Measurements from ENCODE around the gene ATP6V0E2. TPM values are rescaled to one million over a fixed set of nuclear protein-coding genes. Genes with fewer than 3 reads are reported as not detected.

Gene ATP6V0E2
- total RNA-seq, 1 experiment from 2014 or later = 26.2 TPM

- Mint-ChIP-seq H3K4me3 (no peak overlapping the region), H3K36me3 (no peaks in the 10 kb centered on the region), H3K27me3 (ENCODE audit: low read depth) (peaks cover 20% of the 10 kb centered on the region), H3K4me1 (peaks cover 16% of the 10 kb centered on the region), H3K9me3 (no peaks in the 10 kb centered on the region), H3K27ac (no peak overlapping the region)
- POLR2A ChIA-PET = no interaction called here
- no peak for ATAC-seq
- no peak for DNase-seq (ENCODE audit: low spot score)
- TF ChIP-seq IRF1 (CRISPR knock-in tag; IDR thresholded peaks at IDR 0.05) = no peak
- no peak for TF ChIP-seq FOXP4 (CRISPR knock-in tag; IDR thresholded peaks at IDR 0.05)
- no peak for TF ChIP-seq E2F1 (CRISPR knock-in tag; IDR thresholded peaks at IDR 0.05)
- no peak for TF ChIP-seq CREM (CRISPR knock-in tag; IDR thresholded peaks at IDR 0.05)
- no peak for TF ChIP-seq CREB1 (CRISPR knock-in tag; IDR thresholded peaks at IDR 0.05)
- CTCF ChIA-PET = interaction anchor here (1.0 to 4.1 kb wide), 2 partner anchors 9 to 178 kb away, joined by 3 to 42 read pairs; no protein-coding TSS in a partner anchor
These were observed 3.5 kb upstream of the ATP6V0E2 start for GRCh38 chr7:149870274-149870673.

- POLR2A ChIA-PET = no interaction called here
- Mint-ChIP-seq H3K27ac (no peak overlapping the region), H3K36me3 (no peaks in the 10 kb centered on the region), H3K4me1 (peaks cover 16% of the 10 kb centered on the region), H3K4me3 (no peak overlapping the region), H3K27me3 (ENCODE audit: low read depth) (peaks cover 26% of the 10 kb centered on the region), H3K9me3 (no peaks in the 10 kb centered on the region)
- no peak for TF ChIP-seq KAT7 (CRISPR knock-in tag; IDR thresholded peaks at IDR 0.05; ENCODE audit: borderline replicate concordance)
- no peak for TF ChIP-seq ZNF232 (CRISPR knock-in tag; IDR thresholded peaks at IDR 0.05)
- DNase-seq (ENCODE audit: low spot score) (no peak), ATAC-seq (no peak)
- CTCF ChIA-PET = interaction anchor here (1.0 to 4.1 kb wide), 2 partner anchors 9 to 177 kb away, joined by 3 to 42 read pairs; no protein-coding TSS in a partner anchor
These were observed 2.9 kb upstream of the ATP6V0E2 start for GRCh38 chr7:149870701-149871483.

GRCh38 chr7:149871576-149871975 is 2.2 kb upstream of the ATP6V0E2 start:
- CTCF ChIA-PET = interaction anchor here (0.9 to 4.1 kb wide), 3 partner anchors 10 to 22 kb away, joined by 5 to 42 read pairs (median 6); no protein-coding TSS in a partner anchor
- H3K36me3 Mint-ChIP-seq = no peaks in the 10 kb centered on the region
- DNase-seq (ENCODE audit: low spot score) (no peak), ATAC-seq (no peak)
- no peaks in the 10 kb centered on the region for H3K9me3 Mint-ChIP-seq
- H3K27me3 Mint-ChIP-seq (ENCODE audit: low read depth) = peaks cover 26% of the 10 kb centered on the region
- no peak overlapping the region for H3K4me3 Mint-ChIP-seq
- peaks cover 16% of the 10 kb centered on the region for H3K4me1 Mint-ChIP-seq
- POLR2A ChIA-PET = no interaction called here
- no peak overlapping the region for H3K27ac Mint-ChIP-seq
- TF ChIP-seq ZNF317 (CRISPR knock-in tag; IDR thresholded peaks at IDR 0.05; ENCODE audit: borderline replicate concordance, low read depth) = no peak
- TF ChIP-seq CREM (CRISPR knock-in tag; IDR thresholded peaks at IDR 0.05) = no peak
- TF ChIP-seq E2F5 (CRISPR knock-in tag; IDR thresholded peaks at IDR 0.05) = no peak
- TF ChIP-seq E2F4 (CRISPR knock-in tag; IDR thresholded peaks at IDR 0.05; ENCODE audit: borderline replicate concordance, low read depth) = no peak
- TF ChIP-seq USF1 (CRISPR knock-in tag; IDR thresholded peaks at IDR 0.05) = no peak
- TF ChIP-seq ZBTB43 (CRISPR knock-in tag; IDR thresholded peaks at IDR 0.05) = no peak
- no peak for TF ChIP-seq AFF4 (CRISPR knock-in tag; IDR thresholded peaks at IDR 0.05; ENCODE audit: borderline replicate concordance)
- TF ChIP-seq FOXJ3 (CRISPR knock-in tag; IDR thresholded peaks at IDR 0.05; ENCODE audit: borderline replicate concordance) = no peak
- no peak for TF ChIP-seq SMAD3 (CRISPR knock-in tag; IDR thresholded peaks at IDR 0.05; ENCODE audit: borderline replicate concordance)
- TF ChIP-seq GABPB1 (CRISPR knock-in tag; IDR thresholded peaks at IDR 0.05) = no peak
- TF ChIP-seq ZBTB21 (CRISPR knock-in tag; IDR thresholded peaks at IDR 0.05; ENCODE audit: borderline replicate concordance) = no peak
- no peak for TF ChIP-seq ATF1 (CRISPR knock-in tag; IDR thresholded peaks at IDR 0.05)

Measured in WTC11 (cell line).